ENCODE data around the gene SLC25A3. TPM values are rescaled to one million over a fixed set of nuclear protein-coding genes. Genes with fewer than 3 reads are reported as not detected.
"Not testable (repeated sequence)": the region's sequence is repeated elsewhere in the genome, so short reads cannot be mapped to it uniquely, and the experiment has no call there.

The SLC25A3 gene
- total and polyA plus RNA-seq, 9 of the 15 experiments (the other 6 are each of a cell fraction or from before 2014, with no cell fraction given) = 264 to 766 (median 495) TPM

- FAIRE-seq; in situ Hi-C loops (cut with MboI); H3K9ac ChIP-seq (ENCODE audit: insufficient read depth in 1 of 2, low read depth in 2 of 2, low read length in 2 of 2); H2AFZ ChIP-seq (ENCODE audit: low read depth, low read length); H3K9me3 ChIP-seq (replicated peaks; ENCODE audit: control insufficient read depth, insufficient read depth, low read depth, low read length); intact Hi-C loops (cut with micrococcal nuclease); H3K4me3 ChIP-seq; H3K27me3 ChIP-seq (ENCODE audit: control insufficient read depth in 2 of 2, insufficient read depth in 2 of 2, low read length in 2 of 2); CTCF ChIA-PET (ENCODE audit: low intra/inter-chr PET ratio); DNase-seq (ENCODE audit: extremely low read depth in 1 of 4, low spot score in 3 of 4); ATAC-seq; BruUV-seq (replicated peaks); H3K4me2 ChIP-seq (ENCODE audit: insufficient read depth, low read length); H3K9me1 ChIP-seq (ENCODE audit: control insufficient read depth, insufficient read depth, low read length); H3K27ac ChIP-seq (ENCODE audit: extremely low read depth, low read depth, low read length): not testable (repeated sequence)
- TF ChIP-seq SUPT5H (IDR thresholded peaks at IDR 0.05) = 0 out of 2 replicates have a peak, but pooled peaks have one; percentile 35
- H3K79me2 ChIP-seq (ENCODE audit: control insufficient read depth, insufficient read depth, low read length) = peaks cover 69% of the 10 kb centered on the region
- H4K20me1 ChIP-seq (replicated peaks; ENCODE audit: control insufficient read depth, insufficient read depth, low read length) = peaks cover 29% of the 10 kb centered on the region
- POLR2A ChIA-PET = interaction anchor here (0.6 to 7.2 kb wide), 6 partner anchors 9 to 141 kb away, joined by 3 to 96 read pairs (median 4); no protein-coding TSS in a partner anchor
- WGBS (ENCODE audit: insufficient coverage, low coverage, missing lambda C conversion rate) = 94% methylated on average over 4 of the region's 5 CpGs
- H3K4me1 ChIP-seq (replicated peaks in 1 of 2; ENCODE audit: control insufficient read depth in 2 of 2, insufficient read depth in 2 of 2, low read length in 2 of 2) = peaks cover 9 to 11% of the 10 kb centered on the region in 2 experiments; a peak in 4 of 5 replicates
- H3K36me3 ChIP-seq (ENCODE audit: control insufficient read depth, insufficient read depth, low read length) = peaks cover 85% of the 10 kb centered on the region
Observed at GRCh38 chr12:98597313-98597712, 3.8 kb downstream of the SLC25A3 start.

GRCh38 chr12:98601924-98602323 is 8.4 kb downstream of the SLC25A3 start:
- no TSS peak for BruUV-seq (replicated peaks)
- in situ Hi-C loops (cut with MboI) = no loop called here
- FAIRE-seq = no peak
- DNase-seq (ENCODE audit: extremely low read depth in 1 of 4, low spot score in 3 of 4) = no peak
- Histone ChIP-seq H3K27ac (ENCODE audit: extremely low read depth, low read depth, low read length) (no peak overlapping the region), H3K4me3 (no peak overlapping the region), H3K79me2 (ENCODE audit: control insufficient read depth, insufficient read depth, low read length) (peaks cover 26% of the 10 kb centered on the region), H2AFZ (ENCODE audit: low read depth, low read length) (no peak overlapping the region), H3K4me2 (ENCODE audit: insufficient read depth, low read length) (no peak overlapping the region), H3K9me3 (replicated peaks; ENCODE audit: control insufficient read depth, insufficient read depth, low read depth, low read length) (no peaks in the 10 kb centered on the region), H3K36me3 (ENCODE audit: control insufficient read depth, insufficient read depth, low read length) (peaks cover 70% of the 10 kb centered on the region), H4K20me1 (replicated peaks; ENCODE audit: control insufficient read depth, insufficient read depth, low read length) (0 out of 2 replicates have a peak, but pooled peaks cover 5% of the 10 kb centered on the region), H3K4me1 (replicated peaks in 1 of 2; ENCODE audit: control insufficient read depth in 2 of 2, insufficient read depth in 2 of 2, low read length in 2 of 2) (no peaks in the 10 kb centered on the region; a peak in 1 of 5 replicates), H3K9ac (ENCODE audit: insufficient read depth in 1 of 2, low read depth in 2 of 2, low read length in 2 of 2) (no peak overlapping the region), H3K9me1 (ENCODE audit: control insufficient read depth, insufficient read depth, low read length) (no peaks in the 10 kb centered on the region), H3K27me3 (ENCODE audit: control insufficient read depth in 2 of 2, insufficient read depth in 2 of 2, low read length in 2 of 2) (no peaks in the 10 kb centered on the region)
- 91% methylated on average over 4 of the region's 8 CpGs for WGBS (ENCODE audit: insufficient coverage, low coverage, missing lambda C conversion rate)
- intact Hi-C loops (cut with micrococcal nuclease) = no loop called here
- ATAC-seq = peak; percentile 13; the same call in 2 of the 3 replicates
- ChIA-PET POLR2A (interaction anchor here (0.7 to 9.6 kb wide), 10 partner anchors 7 to 166 kb away, joined by 3 to 96 read pairs (median 4); partner anchors contain the start of genes IKBIP and SLC25A3), CTCF (ENCODE audit: low intra/inter-chr PET ratio) (interaction anchor here (0.7 kb wide), 1 partner anchor 35 kb away, joined by 4 read pairs; no protein-coding TSS in a partner anchor)
- TF ChIP-seq PML (IDR thresholded peaks at IDR 0.05; ENCODE audit: low read length) (0 out of 2 replicates have a peak, but pooled peaks have one; percentile 13), HMGN3 (IDR thresholded peaks at IDR 0.05; ENCODE audit: borderline replicate concordance, extremely low read depth, insufficient read length, low read depth, low read length) (no peak), DPF2 (IDR thresholded peaks at IDR 0.05) (no peak), SIN3A (IDR thresholded peaks at IDR 0.05; ENCODE audit: borderline replicate concordance in 2 of 2, control insufficient read depth in 1 of 2, low read depth in 2 of 2, low read length in 2 of 2) (no peak), PKNOX1 (IDR thresholded peaks at IDR 0.05) (peak; percentile 74), RBM22 (IDR thresholded peaks at IDR 0.05; ENCODE audit: low read depth, low read length, poor library complexity, severe bottlenecking) (no peak), POLR2AphosphoS5 (IDR thresholded peaks at IDR 0.05; ENCODE audit: control insufficient read depth, insufficient read depth, low read depth, low read length) (peak; percentile 54; the same call in 1 of the 2 replicates)
- TF ChIP-seq, protein P1, sequence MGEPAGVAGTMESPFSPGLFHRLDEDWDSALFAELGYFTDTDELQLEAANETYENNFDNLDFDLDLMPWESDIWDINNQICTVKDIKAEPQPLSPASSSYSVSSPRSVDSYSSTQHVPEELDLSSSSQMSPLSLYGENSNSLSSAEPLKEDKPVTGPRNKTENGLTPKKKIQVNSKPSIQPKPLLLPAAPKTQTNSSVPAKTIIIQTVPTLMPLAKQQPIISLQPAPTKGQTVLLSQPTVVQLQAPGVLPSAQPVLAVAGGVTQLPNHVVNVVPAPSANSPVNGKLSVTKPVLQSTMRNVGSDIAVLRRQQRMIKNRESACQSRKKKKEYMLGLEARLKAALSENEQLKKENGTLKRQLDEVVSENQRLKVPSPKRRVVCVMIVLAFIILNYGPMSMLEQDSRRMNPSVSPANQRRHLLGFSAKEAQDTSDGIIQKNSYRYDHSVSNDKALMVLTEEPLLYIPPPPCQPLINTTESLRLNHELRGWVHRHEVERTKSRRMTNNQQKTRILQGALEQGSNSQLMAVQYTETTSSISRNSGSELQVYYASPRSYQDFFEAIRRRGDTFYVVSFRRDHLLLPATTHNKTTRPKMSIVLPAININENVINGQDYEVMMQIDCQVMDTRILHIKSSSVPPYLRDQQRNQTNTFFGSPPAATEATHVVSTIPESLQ (CRISPR knock-in tag; IDR thresholded peaks at IDR 0.05) = no peak

Data from K562 (cell line).